ENCODE measurements around the gene MUC22. TPM values are rescaled to one million over a fixed set of nuclear protein-coding genes. Genes with fewer than 3 reads are reported as not detected.
A peak's percentile ranks its signal among the peaks of the same experiment; 100 is the strongest.
"Not testable (repeated sequence)": the region's sequence is repeated elsewhere in the genome, so short reads cannot be mapped to it uniquely, and the experiment has no call there.

Gene MUC22
- total RNA-seq, 1 donor from 2014 or later: not detected

- no peaks in the 10 kb centered on the region for H3K27me3 ChIP-seq
- no peak overlapping the region for H3K27ac ChIP-seq
- TF ChIP-seq CTCF (IDR thresholded peaks at IDR 0.05): no peak
- H3K4me3 ChIP-seq: no peak overlapping the region
- H3K4me1 ChIP-seq: no peaks in the 10 kb centered on the region
- DNase-seq (ENCODE audit: low spot score in 2 of 2): no peak
- H3K36me3 ChIP-seq: no peaks in the 10 kb centered on the region
- intact Hi-C loops (cut with DNase I): no loop called here
- no peaks in the 10 kb centered on the region for H3K9me3 ChIP-seq
Measured at GRCh38 chr6:31041372-31041974, 31.2 kb downstream of the MUC22 start.

GRCh38 chr6:31042806-31043205 is 32.5 kb downstream of the MUC22 start:
- H3K4me1 ChIP-seq: no peaks in the 10 kb centered on the region
- peak in 2 of 3 experiments; percentile 10 to 24 for TF ChIP-seq CTCF (IDR thresholded peaks at IDR 0.05)
- H3K36me3 ChIP-seq: no peaks in the 10 kb centered on the region
- DNase-seq (ENCODE audit: low spot score in 2 of 2): no peak
- H3K27me3 ChIP-seq: no peaks in the 10 kb centered on the region
- intact Hi-C loops (cut with DNase I): no loop called here
- no peak overlapping the region for H3K4me3 ChIP-seq
- no peaks in the 10 kb centered on the region for H3K9me3 ChIP-seq
- H3K27ac ChIP-seq: no peak overlapping the region

GRCh38 chr6:31048099-31048498 is 37.8 kb downstream of the MUC22 start:
- Histone ChIP-seq H3K9me3 (no peaks in the 10 kb centered on the region), H3K27me3 (no peaks in the 10 kb centered on the region), H3K36me3 (no peaks in the 10 kb centered on the region), H3K4me1 (no peaks in the 10 kb centered on the region), H3K27ac (no peak overlapping the region), H3K4me3 (no peak overlapping the region)
- intact Hi-C loops (cut with DNase I): no loop called here
- no peak for DNase-seq (ENCODE audit: low spot score in 2 of 2)
- TF ChIP-seq CTCF (IDR thresholded peaks at IDR 0.05): no peak

- no peak for TF ChIP-seq CTCF (IDR thresholded peaks at IDR 0.05)
- H3K4me3 ChIP-seq: no peak overlapping the region
- H3K27ac ChIP-seq: no peak overlapping the region
- DNase-seq (ENCODE audit: low spot score in 2 of 2): no peak
- H3K36me3 ChIP-seq: no peaks in the 10 kb centered on the region
- H3K4me1 ChIP-seq: no peaks in the 10 kb centered on the region
- no peaks in the 10 kb centered on the region for H3K27me3 ChIP-seq
- intact Hi-C loops (cut with DNase I): no loop called here
- H3K9me3 ChIP-seq: no peaks in the 10 kb centered on the region
Measured at GRCh38 chr6:31049518-31049917, 39.2 kb downstream of the MUC22 start.

GRCh38 chr6:31053187-31053586 is 42.9 kb downstream of the MUC22 start:
- H3K9me3 ChIP-seq; H3K36me3 ChIP-seq; DNase-seq (ENCODE audit: low spot score in 2 of 2); H3K27me3 ChIP-seq; H3K27ac ChIP-seq; intact Hi-C loops (cut with DNase I); H3K4me1 ChIP-seq; H3K4me3 ChIP-seq: not testable (repeated sequence)

- DNase-seq (ENCODE audit: low spot score in 2 of 2): no peak
- Histone ChIP-seq H3K4me1 (no peaks in the 10 kb centered on the region), H3K27ac (no peak overlapping the region), H3K9me3 (no peaks in the 10 kb centered on the region), H3K36me3 (no peaks in the 10 kb centered on the region), H3K4me3 (no peak overlapping the region), H3K27me3 (no peaks in the 10 kb centered on the region)
- TF ChIP-seq CTCF (IDR thresholded peaks at IDR 0.05): no peak
- intact Hi-C loops (cut with DNase I): no loop called here
Measured at GRCh38 chr6:31053873-31054272, 43.6 kb downstream of the MUC22 start.
